Activated B cell treated with CpG ODN at 0.5 μM for 24 hours (primary cell): Measurements from ENCODE around the gene TSC22D3. TPM values are rescaled to one million over a fixed set of nuclear protein-coding genes. Genes with fewer than 3 reads are reported as not detected.
"Not testable (repeated sequence)": the region's sequence is repeated elsewhere in the genome, so short reads cannot be mapped to it uniquely, and the experiment has no call there.

ENCODE experiments used
- ATAC-seq: fragments of 200-7000 bp; cut with Tn5 transposase; one replicate; pipeline ENCODE4 v1.10.0; 2021; ENCODE audit warnings: low read depth, mild to moderate bottlenecking, moderate library complexity
- CTCF ChIA-PET: fragments of 350-600 bp; sonication (Branson Sonifier 250); formaldehyde crosslinking; loops from one replicate; lab custom pipeline; 2021; ENCODE audit warnings: antibody characterized with exemption; lab: Charles Lee
- POLR2A ChIA-PET: fragments of 350-600 bp; sonication (Branson Sonifier 250); formaldehyde crosslinking; loops from one replicate; lab custom pipeline; 2021; ENCODE audit warnings: antibody characterized with exemption; lab: Charles Lee
- DNase-seq: peaks from one replicate; pipeline ENCODE4 v3.0.0; 2022
- H3K27ac Mint-ChIP-seq: one replicate; pipeline ENCODE4 v1.8.0; 2020; ENCODE audit warnings: mixed read lengths
- H3K27me3 Mint-ChIP-seq: one replicate; pipeline ENCODE4 v1.8.0; 2021; ENCODE audit warnings: mixed read lengths
- H3K36me3 Mint-ChIP-seq: one replicate; pipeline ENCODE4 v1.8.0; 2021; ENCODE audit warnings: low read depth, mixed read lengths
- H3K4me1 Mint-ChIP-seq: one replicate; pipeline ENCODE4 v1.8.0; 2021; ENCODE audit warnings: mixed read lengths
- H3K4me3 Mint-ChIP-seq: one replicate; pipeline ENCODE4 v1.8.0; 2020; ENCODE audit warnings: mild to moderate bottlenecking, mixed read lengths
- H3K9me3 Mint-ChIP-seq: one replicate; pipeline ENCODE4 v1.8.0; 2020; ENCODE audit warnings: mixed read lengths
- CTCF ChIP-seq: fragments of 200-600 bp; IDR thresholded peaks from one replicate; pipeline ENCODE4 v1.8.0; 2022; ENCODE audit warnings: antibody characterized with exemption, mild to moderate bottlenecking
- intact Hi-C: fragments of 100-400 bp; cut with micrococcal nuclease; formaldehyde crosslinking; loops from one replicate; pipeline ENCODE4 v1.15.1; 2024
- total RNA-seq: library from RNA; stranded (reverse); gene quantifications from 2 replicates; pipeline ENCODE4 v1.2.3, GENCODE V29; 2022

The TSC22D3 gene
- total RNA-seq, 1 donor from 2014 or later = 80.8 TPM

- Mint-ChIP-seq H3K4me1 (peaks cover 22% of the 10 kb centered on the region), H3K9me3 (no peaks in the 10 kb centered on the region), H3K36me3 (no peaks in the 10 kb centered on the region), H3K27ac (no peak overlapping the region), H3K4me3 (no peak overlapping the region), H3K27me3 (no peaks in the 10 kb centered on the region)
- intact Hi-C loops = loop anchor here (2.0 kb wide), 1 partner anchor 14 kb away; no protein-coding TSS in a partner anchor
- CTCF ChIA-PET = no interaction called here
- TF ChIP-seq CTCF = no peak
- no peak for ATAC-seq
- no peak for DNase-seq
- POLR2A ChIA-PET = interaction anchor here (1.9 kb wide), 1 partner anchor 11 kb away, joined by 10 read pairs; no protein-coding TSS in a partner anchor
These were observed 88.8 kb downstream of the TSC22D3 start for GRCh38 chrX:107686792-107687191.

- POLR2A ChIA-PET = interaction anchor here (1.5 to 1.9 kb wide), 2 partner anchors 11 to 31 kb away, joined by 4 to 10 read pairs; no protein-coding TSS in a partner anchor
- H3K27ac Mint-ChIP-seq = no peak overlapping the region
- no peaks in the 10 kb centered on the region for H3K9me3 Mint-ChIP-seq
- H3K36me3 Mint-ChIP-seq = no peaks in the 10 kb centered on the region
- CTCF ChIA-PET = no interaction called here
- peaks cover 22% of the 10 kb centered on the region for H3K4me1 Mint-ChIP-seq
- intact Hi-C loops = loop anchor here (2.0 kb wide), 1 partner anchor 15 kb away; no protein-coding TSS in a partner anchor
- ATAC-seq (no peak), DNase-seq (no peak)
- H3K4me3 Mint-ChIP-seq = no peak overlapping the region
- TF ChIP-seq CTCF = no peak
- H3K27me3 Mint-ChIP-seq = no peaks in the 10 kb centered on the region
These were observed 89.6 kb downstream of the TSC22D3 start for GRCh38 chrX:107686026-107686425.

- DNase-seq, H3K27ac Mint-ChIP-seq, H3K27me3 Mint-ChIP-seq, H3K9me3 Mint-ChIP-seq, CTCF ChIA-PET, ATAC-seq, H3K4me3 Mint-ChIP-seq, intact Hi-C loops, H3K36me3 Mint-ChIP-seq: not testable (repeated sequence)
- H3K4me1 Mint-ChIP-seq = peaks cover 22% of the 10 kb centered on the region
- POLR2A ChIA-PET = interaction anchor here (1.5 to 1.9 kb wide), 2 partner anchors 10 to 32 kb away, joined by 4 to 10 read pairs; no protein-coding TSS in a partner anchor
These were observed 90.0 kb downstream of the TSC22D3 start for GRCh38 chrX:107685586-107685985.

GRCh38 chrX:107684956-107685385, 90.6 kb downstream of the TSC22D3 start:
- Mint-ChIP-seq H3K4me3 (no peak overlapping the region), H3K4me1 (peaks cover 25% of the 10 kb centered on the region), H3K27ac (no peak overlapping the region), H3K36me3 (no peaks in the 10 kb centered on the region), H3K9me3 (no peaks in the 10 kb centered on the region), H3K27me3 (no peaks in the 10 kb centered on the region)
- ATAC-seq = no peak
- intact Hi-C loops = no loop called here
- POLR2A ChIA-PET = interaction anchor here (1.5 to 1.9 kb wide), 3 partner anchors 9 to 32 kb away, joined by 4 to 10 read pairs (median 6); no protein-coding TSS in a partner anchor
- TF ChIP-seq CTCF = no peak
- CTCF ChIA-PET = no interaction called here
- no peak for DNase-seq

GRCh38 chrX:107683931-107684330, 91.7 kb downstream of the TSC22D3 start:
- no peaks in the 10 kb centered on the region for H3K36me3 Mint-ChIP-seq
- ChIA-PET CTCF (no interaction called here), POLR2A (interaction anchor here (1.4 to 1.6 kb wide), 2 partner anchors 28 to 33 kb away, joined by 3 to 6 read pairs; no protein-coding TSS in a partner anchor)
- no peak overlapping the region for H3K4me3 Mint-ChIP-seq
- no peaks in the 10 kb centered on the region for H3K27me3 Mint-ChIP-seq
- intact Hi-C loops = no loop called here
- peaks cover 35% of the 10 kb centered on the region for H3K4me1 Mint-ChIP-seq
- ATAC-seq = no peak
- no peak for DNase-seq
- H3K27ac Mint-ChIP-seq = no peak overlapping the region
- TF ChIP-seq CTCF = no peak
- no peaks in the 10 kb centered on the region for H3K9me3 Mint-ChIP-seq
